Left renal pelvis (tissue), 4 donors: Measurements from ENCODE around the gene MUCL1. TPM values are rescaled to one million over a fixed set of nuclear protein-coding genes. Genes with fewer than 3 reads are reported as not detected.

ENCODE experiments used
- DNase-seq, 4 donors: peaks; one replicate each; pipeline ENCODE4 v3.0.0-alpha.2; 2013; ENCODE audit warnings: low read depth in 4 of 4, low spot score in 3 of 4
- polyA plus RNA-seq, 4 donors: library from polyadenylated mRNA; unstranded; fragments of 120-200 nt; gene quantifications; one replicate each; pipeline ENCODE4 v1.2.1, GENCODE V29; 2013; ENCODE audit not compliant: insufficient read length in 4 of 4

MUCL1 gene
- polyA plus RNA-seq, 4 donors, result 0.39 TPM; not detected in 3

DNA sequence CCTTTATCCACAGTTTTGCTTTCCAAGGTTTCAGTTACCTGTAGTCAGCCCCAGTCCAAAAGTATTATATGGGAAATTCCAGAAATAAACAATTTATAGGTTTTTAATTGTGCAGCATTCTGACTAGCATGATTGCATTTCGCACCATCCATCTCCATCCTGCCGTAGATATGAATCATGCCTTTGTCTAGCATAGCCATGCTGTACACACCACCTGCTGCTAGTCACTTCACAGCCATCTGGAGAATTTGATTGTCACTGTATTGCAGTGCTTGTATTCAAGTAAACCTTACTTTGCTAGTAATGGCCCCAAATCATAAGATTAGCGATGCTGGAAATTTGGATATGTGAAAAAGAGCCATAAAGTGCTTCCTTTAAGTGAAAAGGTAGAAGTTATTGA, 36.0 kb downstream of the MUCL1 start:
- no peak for DNase-seq

DNA sequence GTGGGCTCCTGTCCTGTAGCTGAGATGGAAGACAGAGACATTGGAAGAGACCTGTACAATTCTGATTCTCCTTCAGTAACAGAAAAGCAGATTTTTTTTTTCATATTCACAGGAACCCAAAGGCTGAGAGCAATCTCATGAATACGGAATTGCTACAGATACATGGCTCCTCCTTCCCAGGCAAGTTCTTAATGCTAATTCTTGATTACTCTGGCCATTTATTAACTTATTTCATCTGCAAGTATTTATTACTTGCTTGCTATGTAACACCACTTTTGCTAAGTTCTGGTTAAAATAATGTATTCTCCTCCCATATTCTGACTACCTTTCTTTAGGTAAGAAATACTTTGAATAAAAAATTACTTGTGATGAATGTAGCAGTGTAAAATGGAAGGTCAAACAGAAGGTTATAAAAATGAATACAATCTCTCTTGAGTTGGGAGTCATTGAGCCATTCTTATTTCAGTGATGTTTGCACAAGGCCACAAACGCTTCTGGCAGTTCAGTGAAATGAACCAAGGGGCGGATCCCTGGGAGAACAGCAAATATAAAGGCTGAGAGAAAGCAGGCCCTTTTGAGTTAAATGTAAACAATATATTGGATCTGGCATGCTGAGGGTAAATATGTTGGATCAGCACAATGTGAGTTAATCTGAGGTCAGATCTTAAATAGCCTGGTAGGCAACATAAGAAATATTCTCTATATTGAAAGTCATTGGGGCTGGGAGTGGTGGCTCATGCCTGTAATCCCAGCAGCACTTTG, 37.6 kb downstream of the MUCL1 start:
- no peak for DNase-seq

Other genes with a start within 250 kb of the MUCL1 start
- gene LACRT, start 219.6 kb upstream of the MUCL1 start, polyA plus RNA-seq, result not detected
- not detected for gene DCD, start 206.2 kb upstream of the MUCL1 start, polyA plus RNA-seq
- under 1 TPM; 0.24 to 0.64 (median 0.47) TPM for gene TESPA1, start 130.2 kb downstream of the MUCL1 start, polyA plus RNA-seq
- gene NEUROD4, start 165.5 kb downstream of the MUCL1 start, polyA plus RNA-seq, result not detected